ENCODE data around the gene FOXO4. TPM values are rescaled to one million over a fixed set of nuclear protein-coding genes. Genes with fewer than 3 reads are reported as not detected.

FOXO4 gene
- total and polyA plus RNA-seq, 2 of the 13 experiments (the other 11 are each of a cell fraction or from before 2014, with no cell fraction given), result 5.1 to 5.7 TPM

GRCh38 chrX:71095555-71095980 lies at the start of gene FOXO4 (continued):
- TF ChIP-seq NR1H2 (CRISPR knock-in tag; IDR thresholded peaks at IDR 0.05; ENCODE audit: borderline replicate concordance, low read depth) (no peak), SP140L (CRISPR knock-in tag; IDR thresholded peaks at IDR 0.05; ENCODE audit: borderline replicate concordance) (no peak), ZNF367 (CRISPR knock-in tag; IDR thresholded peaks at IDR 0.05; ENCODE audit: borderline replicate concordance) (no peak), ZNF207 (IDR thresholded peaks at IDR 0.05; ENCODE audit: borderline replicate concordance) (no peak), MTF1 (CRISPR knock-in tag; IDR thresholded peaks at IDR 0.05) (no peak), SYNCRIP (IDR thresholded peaks at IDR 0.05; ENCODE audit: insufficient read depth, low read depth, low read length) (no peak), ZNF17 (CRISPR knock-in tag; IDR thresholded peaks at IDR 0.05) (no peak), ASH2L (IDR thresholded peaks at IDR 0.05; ENCODE audit: insufficient read length, low read depth, low read length) (no peak), RBFOX2 (IDR thresholded peaks at IDR 0.05; ENCODE audit: low read depth, low read length) (peak; percentile 49), HOXA7 (CRISPR knock-in tag; IDR thresholded peaks at IDR 0.05) (no peak), NR2F1 (CRISPR knock-in tag; IDR thresholded peaks at IDR 0.05) (no peak), ZNF180 (CRISPR knock-in tag; IDR thresholded peaks at IDR 0.05; ENCODE audit: borderline replicate concordance, low read depth) (no peak), SPEN (CRISPR knock-in tag; IDR thresholded peaks at IDR 0.05; ENCODE audit: low read depth) (0 out of 2 replicates have a peak, but pooled peaks have one; percentile 15), ZBTB20 (CRISPR knock-in tag; IDR thresholded peaks at IDR 0.05; ENCODE audit: borderline replicate concordance, low read depth) (no peak), MLXIP (CRISPR knock-in tag; IDR thresholded peaks at IDR 0.05; ENCODE audit: borderline replicate concordance) (no peak), ZNF674 (CRISPR knock-in tag; IDR thresholded peaks at IDR 0.05; ENCODE audit: low read depth) (no peak), ZNF510 (CRISPR knock-in tag; IDR thresholded peaks at IDR 0.05; ENCODE audit: low read depth) (no peak), ARNT2 (CRISPR knock-in tag; IDR thresholded peaks at IDR 0.05; ENCODE audit: low read depth) (no peak), ELF4 (CRISPR knock-in tag; IDR thresholded peaks at IDR 0.05; ENCODE audit: borderline replicate concordance) (no peak), PHF21A (CRISPR knock-in tag; IDR thresholded peaks at IDR 0.05) (no peak), HCFC1 (IDR thresholded peaks at IDR 0.05; ENCODE audit: low read depth, low read length) (peak; percentile 79), ZNF230 (CRISPR knock-in tag; IDR thresholded peaks at IDR 0.05) (no peak)
- TF ChIP-seq, protein P1, sequence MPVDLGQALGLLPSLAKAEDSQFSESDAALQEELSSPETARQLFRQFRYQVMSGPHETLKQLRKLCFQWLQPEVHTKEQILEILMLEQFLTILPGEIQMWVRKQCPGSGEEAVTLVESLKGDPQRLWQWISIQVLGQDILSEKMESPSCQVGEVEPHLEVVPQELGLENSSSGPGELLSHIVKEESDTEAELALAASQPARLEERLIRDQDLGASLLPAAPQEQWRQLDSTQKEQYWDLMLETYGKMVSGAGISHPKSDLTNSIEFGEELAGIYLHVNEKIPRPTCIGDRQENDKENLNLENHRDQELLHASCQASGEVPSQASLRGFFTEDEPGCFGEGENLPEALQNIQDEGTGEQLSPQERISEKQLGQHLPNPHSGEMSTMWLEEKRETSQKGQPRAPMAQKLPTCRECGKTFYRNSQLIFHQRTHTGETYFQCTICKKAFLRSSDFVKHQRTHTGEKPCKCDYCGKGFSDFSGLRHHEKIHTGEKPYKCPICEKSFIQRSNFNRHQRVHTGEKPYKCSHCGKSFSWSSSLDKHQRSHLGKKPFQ (CRISPR knock-in tag; IDR thresholded peaks at IDR 0.05; ENCODE audit: insufficient replicate concordance), result no peak
- TF ChIP-seq, protein P2, sequence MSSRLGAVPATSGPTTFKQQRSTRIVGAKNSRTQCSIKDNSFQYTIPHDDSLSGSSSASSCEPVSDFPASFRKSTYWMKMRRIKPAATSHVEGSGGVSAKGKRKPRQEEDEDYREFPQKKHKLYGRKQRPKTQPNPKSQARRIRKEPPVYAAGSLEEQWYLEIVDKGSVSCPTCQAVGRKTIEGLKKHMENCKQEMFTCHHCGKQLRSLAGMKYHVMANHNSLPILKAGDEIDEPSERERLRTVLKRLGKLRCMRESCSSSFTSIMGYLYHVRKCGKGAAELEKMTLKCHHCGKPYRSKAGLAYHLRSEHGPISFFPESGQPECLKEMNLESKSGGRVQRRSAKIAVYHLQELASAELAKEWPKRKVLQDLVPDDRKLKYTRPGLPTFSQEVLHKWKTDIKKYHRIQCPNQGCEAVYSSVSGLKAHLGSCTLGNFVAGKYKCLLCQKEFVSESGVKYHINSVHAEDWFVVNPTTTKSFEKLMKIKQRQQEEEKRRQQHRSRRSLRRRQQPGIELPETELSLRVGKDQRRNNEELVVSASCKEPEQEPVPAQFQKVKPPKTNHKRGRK (CRISPR knock-in tag; IDR thresholded peaks at IDR 0.05), result no peak

Measured in HepG2 (cell line).